ENCODE measurements around the gene SNTA1.
"Not testable (repeated sequence)": the region's sequence is repeated elsewhere in the genome, so short reads cannot be mapped to it uniquely, and the experiment has no call there.

SNTA1 gene

DNA sequence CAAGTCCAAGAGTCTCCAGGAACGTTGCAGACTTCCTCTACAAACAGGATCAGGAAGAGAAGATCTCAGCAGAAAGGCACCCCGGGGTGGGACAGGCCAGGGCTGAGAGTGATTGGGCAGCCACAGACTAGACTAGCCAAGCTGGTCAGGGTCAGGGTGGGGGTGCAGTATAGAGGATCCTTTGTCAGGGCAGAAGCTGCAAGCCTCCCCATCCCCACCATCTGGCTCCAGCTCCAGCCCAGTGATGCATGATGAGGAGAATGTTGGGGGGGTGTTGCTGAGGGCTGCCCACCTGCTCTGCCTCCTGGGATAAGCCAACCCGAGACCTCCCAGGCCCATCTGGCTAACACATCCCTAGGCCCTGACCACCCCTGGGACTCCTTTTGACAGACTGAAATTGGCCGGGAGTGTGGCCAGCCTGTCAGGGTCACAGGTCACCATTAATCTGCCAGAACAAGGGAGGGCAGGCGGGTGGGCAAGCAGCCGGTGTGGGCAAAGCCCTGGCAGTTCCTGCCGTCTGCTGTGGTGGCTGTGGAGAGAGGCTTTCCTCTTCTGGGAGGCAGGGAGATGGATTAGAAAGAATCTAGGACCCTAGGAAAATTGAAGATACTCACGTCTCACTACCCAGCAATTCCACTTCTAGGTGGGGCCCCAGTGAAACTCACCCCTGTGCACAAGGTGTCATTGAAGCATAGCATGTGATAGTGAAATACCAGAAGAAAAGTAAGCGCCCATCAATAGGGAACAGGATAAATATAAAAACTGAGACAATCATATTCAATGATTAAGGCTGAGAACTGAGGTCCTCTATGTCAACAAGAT is 22.1 kb upstream of the SNTA1 start:
- no peak for DNase-seq (ENCODE audit: low spot score)

- not testable (repeated sequence) for DNase-seq (ENCODE audit: low spot score)
Observed at GRCh38 chr20:33464759-33465158, 21.2 kb upstream of the SNTA1 start.

GRCh38 chr20:33463332-33464101 is 20.0 kb upstream of the SNTA1 start:
- DNase-seq (ENCODE audit: low spot score): no peak

GRCh38 chr20:33460711-33461110 is 17.1 kb upstream of the SNTA1 start:
- DNase-seq (ENCODE audit: low spot score): no peak

- no peak for DNase-seq (ENCODE audit: low spot score)
Observed at GRCh38 chr20:33459599-33459998, 16.0 kb upstream of the SNTA1 start.

- peak; percentile 80 for DNase-seq (ENCODE audit: low spot score)
Observed at GRCh38 chr20:33456916-33457642, 13.5 kb upstream of the SNTA1 start.

DNA sequence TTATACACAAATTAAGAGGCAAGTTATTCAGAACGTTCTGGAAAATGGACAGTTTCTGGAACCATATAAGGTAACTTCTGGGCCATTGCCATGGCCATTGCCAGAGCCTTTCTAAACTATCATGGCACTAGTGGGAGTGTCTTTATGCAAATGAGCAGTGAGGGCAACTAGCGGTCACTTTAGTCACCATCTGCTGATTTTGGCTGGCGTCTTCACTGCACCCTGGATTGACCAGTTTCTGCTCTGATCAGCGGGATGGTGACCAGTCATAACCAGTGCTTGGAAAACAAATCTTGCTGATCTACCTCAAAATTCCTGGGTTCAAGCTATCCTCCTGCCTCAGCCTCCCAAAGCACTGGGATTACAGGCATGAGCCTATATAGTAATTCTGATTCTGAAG is 7.3 kb upstream of the SNTA1 start:
- peak; percentile 44 for DNase-seq (ENCODE audit: low spot score)

- DNase-seq (ENCODE audit: low spot score): no peak
Observed at GRCh38 chr20:33445881-33446625, 2.5 kb upstream of the SNTA1 start.

DNA sequence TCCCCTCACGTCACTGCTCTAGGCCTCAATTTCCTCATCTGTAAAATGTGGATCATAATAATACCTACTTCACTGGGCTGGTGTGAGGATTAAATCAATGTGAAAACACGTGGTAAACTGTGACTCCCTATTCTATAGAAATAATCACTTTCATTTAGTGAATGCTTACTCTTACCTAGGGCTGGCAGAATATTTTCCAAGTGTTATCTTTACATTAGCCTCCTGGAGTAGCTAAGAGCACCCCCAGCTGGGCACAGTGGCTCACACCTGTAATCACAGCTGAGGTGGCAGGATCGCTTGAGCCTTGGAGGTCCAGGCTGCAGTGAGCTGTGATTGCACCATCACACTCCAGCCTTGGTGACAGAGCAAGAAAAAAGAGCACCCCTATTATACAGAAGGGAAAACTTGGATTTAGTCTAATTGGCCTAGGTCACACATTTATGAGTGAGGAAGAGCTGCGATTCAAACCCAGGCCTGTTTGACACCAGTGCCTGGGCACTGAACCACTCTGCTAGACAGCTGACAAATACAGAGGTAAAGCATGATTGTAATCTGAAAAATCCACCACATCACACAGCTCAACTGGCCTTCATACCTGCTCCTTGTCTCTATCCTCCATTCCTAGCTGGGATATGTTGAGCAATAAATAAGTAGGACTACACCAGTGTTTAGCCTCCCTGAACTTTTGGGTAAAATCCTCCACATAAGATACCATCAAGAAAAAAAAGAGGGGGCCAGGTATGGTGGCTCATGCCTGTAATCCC is 1.4 kb upstream of the SNTA1 start:
- DNase-seq (ENCODE audit: low spot score): no peak

DNA sequence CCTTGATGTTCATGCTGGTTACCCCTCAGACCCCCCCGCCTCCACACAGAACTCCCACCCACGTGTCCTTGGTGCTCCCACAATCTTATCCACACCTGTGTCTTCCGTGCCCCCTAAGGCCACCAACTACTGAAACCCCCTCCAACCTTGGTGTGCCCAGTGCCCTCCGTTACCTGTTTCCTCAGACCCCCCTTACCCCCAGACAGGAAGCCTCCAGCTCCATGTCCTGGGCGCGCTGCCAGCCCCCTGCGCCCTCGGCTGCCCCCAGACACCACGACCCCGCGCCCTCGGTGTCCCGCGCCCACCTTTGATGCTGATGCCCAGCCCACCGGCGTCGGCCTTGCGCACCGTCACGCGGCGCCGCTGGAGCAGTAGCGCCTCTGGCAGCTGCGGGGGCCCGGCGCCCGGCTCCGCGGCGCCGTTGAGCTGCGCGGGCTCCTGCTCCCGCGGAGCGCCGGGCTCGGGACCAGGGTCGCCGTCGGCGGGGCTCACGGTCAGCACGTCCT is 504 bp downstream of the SNTA1 start:
- no peak for DNase-seq (ENCODE audit: low spot score)

DNA sequence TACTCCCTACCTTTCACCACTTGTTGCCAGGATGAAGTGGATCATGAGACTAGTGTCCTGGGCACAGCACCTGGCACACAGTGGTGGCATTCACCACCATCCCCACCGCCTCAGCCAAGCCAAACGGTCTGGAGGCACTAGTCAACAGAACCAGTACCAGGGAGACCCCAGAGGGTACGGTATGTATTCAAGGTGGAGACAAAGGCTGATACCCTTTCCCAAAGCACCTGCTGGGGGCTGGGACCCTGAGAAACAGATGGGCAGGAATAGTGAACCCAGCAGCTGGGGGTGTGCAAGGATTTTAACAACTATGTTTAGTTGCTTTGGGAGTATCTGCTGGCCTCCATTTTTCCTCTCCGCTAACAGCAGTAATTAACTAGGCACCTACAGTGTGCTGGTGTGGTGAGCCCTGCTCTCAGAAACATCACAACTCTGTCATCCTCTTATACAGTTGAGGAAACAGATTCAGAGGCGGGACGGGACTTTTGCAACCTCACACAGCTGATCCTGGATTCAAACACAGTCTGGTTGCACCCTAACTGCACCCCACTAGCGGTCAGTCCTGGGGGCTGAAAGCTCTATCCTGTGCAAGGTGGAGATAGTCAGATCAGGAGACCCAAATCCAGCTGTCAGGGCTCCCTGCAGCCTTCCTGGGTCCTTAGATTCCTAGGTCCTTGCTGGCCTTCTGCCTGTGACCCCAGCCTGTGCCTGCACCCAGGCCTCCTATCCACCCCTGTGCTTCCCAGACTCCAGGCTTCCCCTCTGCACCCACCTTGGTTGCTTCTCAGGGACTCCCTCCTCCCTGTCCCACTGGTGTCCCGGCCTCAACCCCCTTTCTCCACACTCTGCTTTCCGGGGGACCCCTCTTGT is 1.2 kb downstream of the SNTA1 start:
- DNase-seq (ENCODE audit: low spot score): no peak

DNA sequence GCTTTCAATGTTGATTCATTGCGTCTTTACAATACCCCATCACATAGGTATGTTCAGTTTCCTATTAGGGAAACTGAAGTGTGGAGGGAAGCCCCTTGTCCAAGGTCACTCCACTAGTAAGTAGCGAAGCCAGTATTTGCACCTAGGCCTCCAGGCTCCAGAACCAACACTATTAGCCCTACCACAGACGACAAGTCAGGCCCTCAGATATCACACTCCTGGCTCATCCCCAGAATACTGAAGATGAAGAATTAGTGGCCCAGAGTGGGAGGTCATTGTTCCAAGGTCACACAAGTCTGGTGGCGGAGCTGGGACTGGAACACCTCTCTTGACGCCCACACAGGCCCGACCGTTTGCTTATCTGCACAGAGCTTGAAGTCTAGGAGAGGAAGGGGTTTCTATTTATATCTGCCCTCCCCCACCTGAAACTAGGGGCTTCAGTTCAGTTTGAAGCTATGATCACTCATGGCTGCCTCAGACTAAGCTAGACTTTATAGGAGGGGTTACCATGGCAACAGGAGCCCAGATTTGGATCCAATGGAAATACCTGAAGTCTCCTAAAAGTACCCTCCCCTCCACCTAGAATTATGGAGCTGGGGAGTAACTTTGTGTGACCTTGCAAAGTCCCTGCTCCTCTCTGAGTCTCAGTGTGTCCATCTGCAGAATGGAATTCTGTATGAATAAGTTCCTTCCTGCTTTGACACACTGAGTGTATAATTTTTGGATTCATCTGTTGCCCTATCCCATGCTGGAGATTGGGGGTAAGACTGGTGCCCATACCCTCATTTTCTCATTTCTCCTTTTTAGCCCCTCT is 2.2 kb downstream of the SNTA1 start:
- DNase-seq (ENCODE audit: low spot score): no peak

- DNase-seq (ENCODE audit: low spot score): not testable (repeated sequence)
Observed at GRCh38 chr20:33440562-33440961, 3.0 kb downstream of the SNTA1 start.

GRCh38 chr20:33438481-33438880 is 5.1 kb downstream of the SNTA1 start:
- DNase-seq (ENCODE audit: low spot score): no peak

DNA sequence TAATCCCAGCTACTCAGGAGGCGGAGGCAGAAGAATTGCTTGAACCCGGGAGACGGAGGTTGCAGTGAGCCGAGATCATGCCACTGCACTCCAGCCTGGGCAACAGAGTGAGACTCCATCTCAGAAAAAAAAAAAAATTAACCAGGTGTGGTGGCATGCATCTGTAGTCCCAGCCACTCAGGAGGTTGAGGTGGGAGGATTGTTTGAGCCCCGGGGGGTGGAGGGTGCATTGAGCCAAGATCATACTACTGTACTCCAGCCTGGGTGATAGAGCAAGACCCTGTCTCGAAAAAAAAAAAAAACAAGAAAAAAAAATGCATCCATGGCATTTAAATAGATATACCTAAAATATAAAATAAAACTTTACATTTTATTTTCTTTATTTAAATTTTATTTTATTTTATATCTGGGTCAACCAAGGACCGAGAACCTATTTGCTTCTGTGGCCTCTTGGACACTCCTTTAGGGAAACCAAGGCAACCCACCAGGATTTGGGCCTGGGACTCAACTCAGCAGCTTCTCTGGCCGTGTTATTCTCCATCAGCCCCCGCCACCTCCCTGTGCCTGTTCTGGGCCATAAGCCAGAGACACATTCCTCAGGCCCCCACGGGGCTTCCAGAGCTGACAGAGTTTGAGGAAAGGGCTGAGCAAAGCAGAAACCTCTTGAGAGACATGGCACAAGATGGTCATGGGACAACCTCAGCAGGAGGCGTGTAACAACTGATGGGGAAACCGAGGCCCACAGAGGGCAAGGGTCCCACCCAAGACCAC is 6.2 kb downstream of the SNTA1 start:
- DNase-seq (ENCODE audit: low spot score): no peak

GRCh38 chr20:33434434-33434833 is 9.1 kb downstream of the SNTA1 start:
- no peak for DNase-seq (ENCODE audit: low spot score)

DNA sequence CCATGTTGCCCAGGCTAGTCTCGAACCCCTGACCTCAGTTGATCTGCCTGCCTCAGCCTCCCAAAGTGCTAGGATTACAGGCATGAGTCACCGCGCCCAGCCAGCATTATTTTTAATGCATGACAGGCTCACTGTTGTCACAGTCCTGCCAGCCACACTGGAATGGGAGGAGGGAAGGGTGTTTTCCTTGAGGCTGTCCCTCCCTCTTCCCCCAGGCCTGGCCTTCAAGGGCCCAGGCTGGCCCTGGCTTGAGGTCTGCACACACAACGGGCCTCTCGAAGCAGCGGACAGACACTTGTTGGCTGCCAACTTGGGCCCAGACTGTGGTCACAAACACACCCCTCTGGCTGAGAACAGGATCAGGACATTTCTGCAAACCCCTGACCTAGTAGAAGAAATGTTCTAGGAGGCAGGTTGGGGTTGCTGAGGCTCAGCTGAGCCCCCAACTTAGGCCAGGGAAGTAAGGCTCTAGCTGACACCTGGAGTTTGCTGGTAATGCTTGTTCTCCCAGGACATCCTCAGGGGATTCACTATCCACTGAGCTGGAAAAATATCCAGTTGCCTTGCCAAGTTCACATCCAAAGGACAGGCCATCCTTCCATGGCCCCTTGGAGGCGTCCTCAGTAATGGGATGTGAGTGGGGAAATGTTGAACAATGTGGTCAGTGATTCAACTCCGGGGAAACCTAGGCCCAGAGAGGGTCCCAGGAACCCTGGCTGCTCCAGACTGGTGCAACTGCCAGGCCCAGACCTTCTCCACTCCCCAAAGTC is 9.9 kb downstream of the SNTA1 start:
- no peak for DNase-seq (ENCODE audit: low spot score)

All from AG08396 (cell line).